ENCODE results near the gene SIRT3.

DNA sequence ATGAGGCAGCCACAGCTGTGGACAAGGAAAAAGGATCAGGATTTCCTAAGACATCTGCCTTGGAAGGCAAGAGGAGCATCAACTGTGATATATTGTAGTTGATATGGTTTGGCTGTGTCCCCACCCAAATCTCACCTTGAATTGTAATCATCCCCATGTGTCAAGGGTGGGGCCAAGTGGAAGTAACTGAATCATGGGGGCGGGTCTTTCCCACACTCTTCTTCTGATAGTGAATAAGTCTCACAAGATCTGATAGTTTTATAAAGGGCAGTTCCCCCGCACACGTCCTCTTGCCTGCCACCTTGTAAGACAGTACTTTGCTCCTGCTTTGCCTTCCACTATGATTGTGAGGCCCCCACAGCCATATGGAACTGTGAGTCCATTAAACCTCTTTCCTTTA, 18.4 kb downstream of the SIRT3 start:
- TF ChIP-seq POLR2A (IDR thresholded peaks at IDR 0.05; ENCODE audit: low read length) (no peak), GATA1 (IDR thresholded peaks at IDR 0.05; ENCODE audit: low read depth, low read length) (no peak)

All from erythroblast (primary cell).